Liver (tissue), 9 donors: ENCODE data around the gene MRC2. TPM values are rescaled to one million over a fixed set of nuclear protein-coding genes. Genes with fewer than 3 reads are reported as not detected.
A peak's percentile ranks its signal among the peaks of the same experiment; 100 is the strongest.

Experiments used
- DNase-seq: peaks from one replicate; pipeline ENCODE4 v3.0.0-alpha.2; 2017; ENCODE audit warnings: low spot score
- H3K27ac ChIP-seq, 2 donors: one replicate each; pipeline ENCODE4 v1.7.0; 2013; ENCODE audit warnings: inconsistent platforms in 2 of 2, low read length in 2 of 2, control low read depth in 1 of 2, low read depth in 1 of 2, mild to moderate bottlenecking in 1 of 2
- H3K27me3 ChIP-seq, 4 donors: one replicate each; pipeline versions ENCODE4 v1.6.1 to v1.7.0; 2013; ENCODE audit warnings: low read length in 3 of 4, inconsistent platforms in 1 of 4, mild to moderate bottlenecking in 1 of 4, moderate library complexity in 1 of 4; ENCODE audit not compliant: control insufficient read depth in 4 of 4, insufficient read depth in 4 of 4
- H3K36me3 ChIP-seq, 4 donors: one replicate each; pipeline versions ENCODE4 v1.6.1 to v1.7.0; 2013; ENCODE audit warnings: low read length in 3 of 4, mild to moderate bottlenecking in 3 of 4, low read depth in 1 of 4, moderate library complexity in 1 of 4; ENCODE audit not compliant: control insufficient read depth in 4 of 4, insufficient read depth in 3 of 4
- H3K4me1 ChIP-seq, 4 donors: one replicate each; pipeline versions ENCODE4 v1.6.1 to v1.7.0; 2013; ENCODE audit warnings: low read length in 3 of 4, mild to moderate bottlenecking in 3 of 4, moderate library complexity in 1 of 4; ENCODE audit not compliant: control insufficient read depth in 4 of 4, insufficient read depth in 4 of 4
- H3K4me3 ChIP-seq, 3 donors: one replicate each; pipeline versions ENCODE4 v1.6.1 to v1.7.0; 2013; ENCODE audit warnings: low read length in 3 of 3, control low read depth in 1 of 3, low read depth in 1 of 3, mild to moderate bottlenecking in 1 of 3
- H3K9ac ChIP-seq, 2 donors: one replicate each; pipeline ENCODE4 v1.7.0; 2013; ENCODE audit warnings: low read length in 2 of 2, mild to moderate bottlenecking in 2 of 2, moderate library complexity in 2 of 2, control low read depth in 1 of 2, low read depth in 1 of 2
- H3K9me3 ChIP-seq, 4 donors: one replicate each; pipeline versions ENCODE4 v1.6.1 to v1.7.0; 2013; ENCODE audit warnings: low read length in 3 of 4; ENCODE audit not compliant: control insufficient read depth in 4 of 4
- ATF3 ChIP-seq: IDR thresholded peaks from 2 replicates; pipeline ENCODE4 v1.6.1; 2016; ENCODE audit warnings: antibody characterized with exemption
- CTCF ChIP-seq: fragments of 150-350 bp; IDR thresholded peaks from 2 replicates; pipeline ENCODE4 v1.5.1; 2017; ENCODE audit warnings: improper control_type of control experiment, low read depth, low read length; ENCODE audit not compliant: missing input control
- EGR1 ChIP-seq, 2 donors: IDR thresholded peaks; 2 replicates each; pipeline ENCODE4 v1.6.1; 2016 to 2018; ENCODE audit warnings: antibody characterized with exemption in 2 of 2, low read depth in 2 of 2
- FOXA2 ChIP-seq: IDR thresholded peaks from 2 replicates; pipeline ENCODE4 v1.6.1; 2016; ENCODE audit warnings: antibody characterized with exemption
- HNF4A ChIP-seq, 2 donors: conservative IDR thresholded peaks; 2 replicates each; pipeline ENCODE4 v1.6.1; 2016; ENCODE audit warnings: antibody characterized with exemption in 2 of 2, mild to moderate bottlenecking in 2 of 2
- HNF4G ChIP-seq: IDR thresholded peaks from 2 replicates; pipeline ENCODE4 v1.6.1; 2016; ENCODE audit warnings: antibody characterized with exemption
- JUND ChIP-seq, 2 donors: IDR thresholded peaks; 2 replicates each; pipeline ENCODE4 v1.6.1; 2016; ENCODE audit warnings: antibody characterized with exemption in 2 of 2
- NR2F2 ChIP-seq: IDR thresholded peaks from 2 replicates; pipeline ENCODE4 v1.6.1; 2016; ENCODE audit warnings: antibody characterized with exemption
- RAD21 ChIP-seq, 2 donors: IDR thresholded peaks; 2 replicates each; pipeline ENCODE4 v1.6.1; 2016; ENCODE audit warnings: antibody characterized with exemption in 2 of 2, mild to moderate bottlenecking in 2 of 2
- REST ChIP-seq: IDR thresholded peaks from 2 replicates; pipeline ENCODE4 v1.6.1; 2016; ENCODE audit warnings: antibody characterized with exemption, mild to moderate bottlenecking
- SP1 ChIP-seq: IDR thresholded peaks from 2 replicates; pipeline ENCODE4 v1.6.1; 2018; ENCODE audit warnings: antibody characterized with exemption, mild to moderate bottlenecking
- TAF1 ChIP-seq: conservative IDR thresholded peaks from 2 replicates; pipeline ENCODE4 v1.6.1; 2016; ENCODE audit warnings: antibody characterized with exemption, mild to moderate bottlenecking
- WGBS: extraction: QIAGEN DNeasy Blood & Tissue Kit; methylation state at CpG from one replicate; pipeline ENCODE4 v1.1.7; 2013; 5-methylcytosine and 5-hydroxymethylcytosine counted together
- polyA plus RNA-seq, 2 donors: library from polyadenylated mRNA; stranded (reverse) in 1 of 2; unstranded in 1 of 2; fragments of 200-250 nt in 1 of 2; fragments of >200 nt in 1 of 2; fragmentation: Nextera tagmentation in 1 of 2; extraction: Ambion mirVana in 1 of 2; gene quantifications; one replicate each; pipeline versions ENCODE4 v1.2.1 to v1.2.3, GENCODE V29; 2013 to 2015
- total RNA-seq, 2 donors: library from RNA; depleted of rRNA; stranded (reverse); fragments of >200 nt; gene quantifications; one replicate each; pipeline ENCODE4 v1.2.3, GENCODE V29; 2014
- donor health status: healthy.
- donor health status: healthy.
- donor health status: healthy.
- donor health status: healthy.
- donor health status: healthy.

The MRC2 gene
- total and polyA plus RNA-seq, 4 donors, result 0.49 to 81.1 (median 2.8) TPM

- H3K9me3 ChIP-seq, result no peaks in the 10 kb centered on the region
Observed at GRCh38 chr17:62627904-62628633, 599 bp downstream of the MRC2 start.

GRCh38 chr17:62628831-62629555, 1.5 kb downstream of the MRC2 start:
- peaks cover 6 to 21% (median 9%) of the 10 kb centered on the region in 4 donors for H3K4me1 ChIP-seq

More at GRCh38 chr17:62627904-62628633, 599 bp downstream of the MRC2 start:
- no peak for DNase-seq
- Histone ChIP-seq H3K36me3 (no peaks in the 10 kb centered on the region), H3K27me3 (peaks cover 0 to 4% (median 0%) of the 10 kb centered on the region in 4 donors), H3K27ac (peak overlapping the region; percentile 63 to 69), H3K9ac (no peak overlapping the region), H3K4me1 (peaks cover 6 to 21% (median 9%) of the 10 kb centered on the region in 4 donors), H3K4me3 (peak overlapping the region in 2 of 3 donors; percentile 27 to 47)
- 3% methylated on average over 61 of the region's 61 CpGs for WGBS
- TF ChIP-seq REST (no peak), RAD21 (IDR thresholded peaks at IDR 0.05) (no peak)

More at GRCh38 chr17:62628831-62629555, 1.5 kb downstream of the MRC2 start:
- H3K9ac ChIP-seq, result no peak overlapping the region
- H3K4me3 ChIP-seq, result no peak overlapping the region
- no peak overlapping the region for H3K27ac ChIP-seq
- no peaks in the 10 kb centered on the region for H3K9me3 ChIP-seq
- WGBS, result 40% methylated on average over 19 of the region's 19 CpGs
- TF ChIP-seq SP1, result no peak
- TF ChIP-seq EGR1 (IDR thresholded peaks at IDR 0.05; ENCODE audit: low read depth in 2 of 2), result no peak
- no peak for TF ChIP-seq RAD21 (IDR thresholded peaks at IDR 0.05)
- TF ChIP-seq ATF3, result no peak
- no peak for TF ChIP-seq HNF4A (conservative IDR thresholded peaks at IDR 0.05)
- no peak for TF ChIP-seq FOXA2
- TF ChIP-seq JUND (IDR thresholded peaks at IDR 0.05), result no peak
- TF ChIP-seq TAF1, result no peak
- no peak for TF ChIP-seq REST
- TF ChIP-seq CTCF, result no peak
- no peak for TF ChIP-seq NR2F2
- TF ChIP-seq HNF4G, result no peak
- no peak for DNase-seq
- peaks cover 0 to 4% (median 0%) of the 10 kb centered on the region in 4 donors for H3K27me3 ChIP-seq
- H3K36me3 ChIP-seq, result no peaks in the 10 kb centered on the region
